ENCODE results near the gene VPS36. TPM values are rescaled to one million over a fixed set of nuclear protein-coding genes. Genes with fewer than 3 reads are reported as not detected.
A peak's percentile ranks its signal among the peaks of the same experiment; 100 is the strongest.

Gene VPS36
- total and polyA plus RNA-seq, 9 of the 15 experiments (the other 6 are each of a cell fraction or from before 2014, with no cell fraction given), result 8.4 to 30.6 (median 23.7) TPM

DNA sequence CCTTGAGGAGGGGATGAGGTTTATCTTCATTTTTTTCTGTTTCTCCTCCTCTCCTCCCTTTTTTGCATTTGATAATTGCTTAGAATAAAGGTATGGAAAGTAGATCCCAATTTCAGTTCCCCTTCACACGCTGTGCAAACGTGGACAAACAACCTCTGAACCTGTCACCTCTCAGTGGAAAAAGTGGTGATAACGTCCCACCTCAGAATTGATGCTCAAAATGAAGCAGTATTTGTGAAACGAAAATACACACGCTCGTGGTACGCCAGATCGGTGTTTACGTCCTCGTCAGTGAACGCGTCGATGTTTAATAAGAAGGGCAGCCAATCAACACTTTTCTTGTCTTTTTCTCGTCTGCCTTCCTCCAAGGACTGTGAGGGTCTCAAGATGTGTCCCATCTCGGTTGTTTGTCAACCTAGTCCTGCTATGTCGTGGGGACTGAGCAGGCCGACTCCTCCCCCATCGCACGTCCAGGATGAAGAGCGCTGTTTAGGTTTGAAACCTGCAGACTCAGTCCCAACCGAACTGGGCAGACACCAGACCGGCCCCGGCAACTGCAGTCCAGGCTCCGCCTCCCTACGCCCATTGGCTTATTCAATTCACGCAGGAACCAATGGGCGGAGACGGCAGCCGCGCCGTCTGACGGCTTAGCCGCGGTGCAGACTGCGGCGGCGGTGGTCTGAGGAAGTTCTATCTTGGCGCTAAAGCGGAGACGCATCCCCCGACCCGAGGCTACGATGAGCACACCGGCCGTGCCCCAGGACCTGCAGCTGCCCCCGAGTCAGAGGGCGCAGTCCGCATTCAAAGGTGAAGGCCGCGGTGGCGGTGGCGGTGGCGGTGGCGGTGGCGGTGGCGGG lies 4.6 kb upstream of the VPS36 start, which contains the start of gene CKAP2 (continued):
- TF ChIP-seq, protein P1, sequence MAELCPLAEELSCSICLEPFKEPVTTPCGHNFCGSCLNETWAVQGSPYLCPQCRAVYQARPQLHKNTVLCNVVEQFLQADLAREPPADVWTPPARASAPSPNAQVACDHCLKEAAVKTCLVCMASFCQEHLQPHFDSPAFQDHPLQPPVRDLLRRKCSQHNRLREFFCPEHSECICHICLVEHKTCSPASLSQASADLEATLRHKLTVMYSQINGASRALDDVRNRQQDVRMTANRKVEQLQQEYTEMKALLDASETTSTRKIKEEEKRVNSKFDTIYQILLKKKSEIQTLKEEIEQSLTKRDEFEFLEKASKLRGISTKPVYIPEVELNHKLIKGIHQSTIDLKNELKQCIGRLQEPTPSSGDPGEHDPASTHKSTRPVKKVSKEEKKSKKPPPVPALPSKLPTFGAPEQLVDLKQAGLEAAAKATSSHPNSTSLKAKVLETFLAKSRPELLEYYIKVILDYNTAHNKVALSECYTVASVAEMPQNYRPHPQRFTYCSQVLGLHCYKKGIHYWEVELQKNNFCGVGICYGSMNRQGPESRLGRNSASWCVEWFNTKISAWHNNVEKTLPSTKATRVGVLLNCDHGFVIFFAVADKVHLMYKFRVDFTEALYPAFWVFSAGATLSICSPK (IDR thresholded peaks at IDR 0.05; ENCODE audit: borderline replicate concordance), result no peak
- TF ChIP-seq NCOA6 (IDR thresholded peaks at IDR 0.05) (peak; percentile 89), NELFE (IDR thresholded peaks at IDR 0.05; ENCODE audit: insufficient read depth, insufficient read length) (no peak), RNF2 (IDR thresholded peaks at IDR 0.05) (no peak), MYC (IDR thresholded peaks at IDR 0.05; ENCODE audit: low read depth, low read length) (peak; percentile 49; the same call in 1 of the 2 replicates), MYC (CRISPR knock-in tag; IDR thresholded peaks at IDR 0.05; ENCODE audit: borderline replicate concordance, low read depth) (no peak), ESRRB (CRISPR knock-in tag; IDR thresholded peaks at IDR 0.05; ENCODE audit: borderline replicate concordance) (no peak), CHD2 (IDR thresholded peaks at IDR 0.05; ENCODE audit: low read depth, low read length) (0 out of 2 replicates have a peak, but pooled peaks have one; percentile 23), MAFG (tag; conservative IDR thresholded peaks at IDR 0.05) (0 out of 2 replicates have a peak, but pooled peaks have one; percentile 16), GTF2E2 (tag; IDR thresholded peaks at IDR 0.05) (peak; percentile 85), HMG20B (CRISPR knock-in tag; IDR thresholded peaks at IDR 0.05) (no peak), POLR2A (conservative IDR thresholded peaks at IDR 0.05) (peak; percentile 91), CREB1 (IDR thresholded peaks at IDR 0.05) (no peak), CREB1 (CRISPR knock-in tag; IDR thresholded peaks at IDR 0.05) (peak; percentile 68), NR2C2 (CRISPR knock-in tag; IDR thresholded peaks at IDR 0.05) (0 out of 2 replicates have a peak, but pooled peaks have one; percentile 10), NR2C2 (tag; IDR thresholded peaks at IDR 0.05) (no peak; the same call in 1 of the 2 replicates), CBX3 (IDR thresholded peaks at IDR 0.05; ENCODE audit: borderline replicate concordance in 1 of 2, low read length in 2 of 2) (peak in 1 of 2 experiments; percentile 37; a peak in 1 of 3 replicates), TAF1 (IDR thresholded peaks at IDR 0.05; ENCODE audit: control insufficient read depth, extremely low read depth, insufficient read depth, low read length, severe bottlenecking) (peak; percentile 91), SAP30 (IDR thresholded peaks at IDR 0.05; ENCODE audit: borderline replicate concordance, insufficient read depth, low read depth, low read length, poor library complexity, severe bottlenecking) (peak; percentile 80), MBD2 (IDR thresholded peaks at IDR 0.05; ENCODE audit: borderline replicate concordance, low read depth) (peak; percentile 71), RBM17 (IDR thresholded peaks at IDR 0.05; ENCODE audit: borderline replicate concordance, low read depth, low read length) (no peak), FOXM1 (IDR thresholded peaks at IDR 0.05; ENCODE audit: low read depth) (peak; percentile 99), FOXM1 (CRISPR knock-in tag; IDR thresholded peaks at IDR 0.05; ENCODE audit: low read depth) (peak; percentile 98)
- TF ChIP-seq, protein P2, sequence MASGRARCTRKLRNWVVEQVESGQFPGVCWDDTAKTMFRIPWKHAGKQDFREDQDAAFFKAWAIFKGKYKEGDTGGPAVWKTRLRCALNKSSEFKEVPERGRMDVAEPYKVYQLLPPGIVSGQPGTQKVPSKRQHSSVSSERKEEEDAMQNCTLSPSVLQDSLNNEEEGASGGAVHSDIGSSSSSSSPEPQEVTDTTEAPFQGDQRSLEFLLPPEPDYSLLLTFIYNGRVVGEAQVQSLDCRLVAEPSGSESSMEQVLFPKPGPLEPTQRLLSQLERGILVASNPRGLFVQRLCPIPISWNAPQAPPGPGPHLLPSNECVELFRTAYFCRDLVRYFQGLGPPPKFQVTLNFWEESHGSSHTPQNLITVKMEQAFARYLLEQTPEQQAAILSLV (tag; IDR thresholded peaks at IDR 0.05), result no peak
- TF ChIP-seq, protein P3, sequence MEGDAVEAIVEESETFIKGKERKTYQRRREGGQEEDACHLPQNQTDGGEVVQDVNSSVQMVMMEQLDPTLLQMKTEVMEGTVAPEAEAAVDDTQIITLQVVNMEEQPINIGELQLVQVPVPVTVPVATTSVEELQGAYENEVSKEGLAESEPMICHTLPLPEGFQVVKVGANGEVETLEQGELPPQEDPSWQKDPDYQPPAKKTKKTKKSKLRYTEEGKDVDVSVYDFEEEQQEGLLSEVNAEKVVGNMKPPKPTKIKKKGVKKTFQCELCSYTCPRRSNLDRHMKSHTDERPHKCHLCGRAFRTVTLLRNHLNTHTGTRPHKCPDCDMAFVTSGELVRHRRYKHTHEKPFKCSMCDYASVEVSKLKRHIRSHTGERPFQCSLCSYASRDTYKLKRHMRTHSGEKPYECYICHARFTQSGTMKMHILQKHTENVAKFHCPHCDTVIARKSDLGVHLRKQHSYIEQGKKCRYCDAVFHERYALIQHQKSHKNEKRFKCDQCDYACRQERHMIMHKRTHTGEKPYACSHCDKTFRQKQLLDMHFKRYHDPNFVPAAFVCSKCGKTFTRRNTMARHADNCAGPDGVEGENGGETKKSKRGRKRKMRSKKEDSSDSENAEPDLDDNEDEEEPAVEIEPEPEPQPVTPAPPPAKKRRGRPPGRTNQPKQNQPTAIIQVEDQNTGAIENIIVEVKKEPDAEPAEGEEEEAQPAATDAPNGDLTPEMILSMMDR (IDR thresholded peaks at IDR 0.05 in 2 of 3, conservative IDR thresholded peaks at IDR 0.05 in 1 of 3; ENCODE audit: insufficient read depth in 2 of 3, low read depth in 1 of 3, low read length in 3 of 3), result peak in 2 of 3 experiments; percentile 33 to 53; a peak in 4 of 6 replicates
